Caco-2 (cell line): ENCODE data around the gene PRR29. TPM values are rescaled to one million over a fixed set of nuclear protein-coding genes. Genes with fewer than 3 reads are reported as not detected.

Experiments used
- BruUV-seq: library from RNA; stranded (reverse); fragments of 400-500 nt; replicated peaks from 2 replicates; lab custom pipeline; 2021; lab: Mats Ljungman, UMichigan
- CTCF ChIA-PET: fragments of 300-600 bp; sonication (Branson Sonifier 250); formaldehyde crosslinking; loops from one replicate; lab custom pipeline; 2022; ENCODE audit warnings: antibody characterized with exemption; lab: Charles Lee
- POLR2A ChIA-PET: fragments of 300-600 bp; sonication (Branson Sonifier 250); formaldehyde crosslinking; loops from one replicate; lab custom pipeline; 2022; ENCODE audit warnings: antibody characterized with exemption; lab: Charles Lee
- DNase-seq, 2 experiments: peaks; one replicate each; pipeline versions ENCODE4 v3.0.0 to v3.0.0-alpha.2; 2020 to 2022
- H3K27me3 ChIP-seq: replicated peaks from 2 replicates; pipeline ENCODE4 v1.6.0; 2011; ENCODE audit warnings: low read length; ENCODE audit not compliant: control insufficient read depth, insufficient read depth
- H3K36me3 ChIP-seq: 2 replicates; pipeline ENCODE4 v1.5.1; 2011; ENCODE audit warnings: low read length; ENCODE audit not compliant: control insufficient read depth, insufficient read depth
- H3K4me1 ChIP-seq: fragments of 250-450 bp; sonication (Bioruptor Pico); 2 replicates; pipeline ENCODE4 v1.5.1; 2020; ENCODE audit warnings: mild to moderate bottlenecking
- H3K4me3 ChIP-seq: 2 replicates; pipeline ENCODE4 v1.5.1; 2011; ENCODE audit warnings: low read depth, mild to moderate bottlenecking, control low read depth, low read length
- H3K9me3 ChIP-seq: fragments of 250-450 bp; sonication (Bioruptor Pico); 2 replicates; pipeline ENCODE4 v1.5.1; 2020; ENCODE audit warnings: mild to moderate bottlenecking, moderate library complexity
- H3K27ac Mint-ChIP-seq: one replicate; pipeline ENCODE4 v1.8.0; 2022; ENCODE audit warnings: mixed read lengths; ENCODE audit not compliant: unreplicated experiment
- H3K27me3 Mint-ChIP-seq: one replicate; pipeline ENCODE4 v1.8.0; 2022; ENCODE audit warnings: mixed read lengths; ENCODE audit not compliant: insufficient read depth, unreplicated experiment
- H3K36me3 Mint-ChIP-seq: one replicate; pipeline ENCODE4 v1.8.0; 2022; ENCODE audit warnings: mild to moderate bottlenecking, mixed read lengths; ENCODE audit not compliant: insufficient read depth, unreplicated experiment
- H3K4me1 Mint-ChIP-seq: one replicate; pipeline ENCODE4 v1.8.0; 2022; ENCODE audit warnings: low read depth, mixed read lengths; ENCODE audit not compliant: unreplicated experiment
- H3K4me3 Mint-ChIP-seq: one replicate; pipeline ENCODE4 v1.8.0; 2022; ENCODE audit warnings: mild to moderate bottlenecking, moderate library complexity, mixed read lengths; ENCODE audit not compliant: unreplicated experiment
- H3K9me3 Mint-ChIP-seq: one replicate; pipeline ENCODE4 v1.8.0; 2022; ENCODE audit warnings: mixed read lengths; ENCODE audit not compliant: unreplicated experiment
- intact Hi-C: fragments of 100-400 bp; cut with micrococcal nuclease; formaldehyde crosslinking; loops from one replicate; pipeline ENCODE4 v1.10.0; 2022; ENCODE audit not compliant: unreplicated experiment
- total RNA-seq: library from RNA; stranded (reverse); gene quantifications from 2 replicates; pipeline ENCODE4 v1.2.3, GENCODE V29; 2022
- TF ChIP-seq, protein P1 (sequence below), 2 experiments: fragments of 200-600 bp in 1 of 2; IDR thresholded peaks; 1 replicate in 1 of 2; 2 replicates in 1 of 2; pipeline versions ENCODE4 v1.5.1 to v1.8.0; 2011 to 2022; ENCODE audit warnings: antibody characterized with exemption in 1 of 2, control low read depth in 1 of 2, inconsistent platforms in 1 of 2, low read depth in 1 of 2, low read length in 1 of 2, mild to moderate bottlenecking in 1 of 2, moderate library complexity in 1 of 2; ENCODE audit not compliant: insufficient read depth in 1 of 2, severe bottlenecking in 1 of 2, unreplicated experiment in 1 of 2

PRR29 gene
- total RNA-seq, 1 experiment from 2014 or later = not detected

DNA sequence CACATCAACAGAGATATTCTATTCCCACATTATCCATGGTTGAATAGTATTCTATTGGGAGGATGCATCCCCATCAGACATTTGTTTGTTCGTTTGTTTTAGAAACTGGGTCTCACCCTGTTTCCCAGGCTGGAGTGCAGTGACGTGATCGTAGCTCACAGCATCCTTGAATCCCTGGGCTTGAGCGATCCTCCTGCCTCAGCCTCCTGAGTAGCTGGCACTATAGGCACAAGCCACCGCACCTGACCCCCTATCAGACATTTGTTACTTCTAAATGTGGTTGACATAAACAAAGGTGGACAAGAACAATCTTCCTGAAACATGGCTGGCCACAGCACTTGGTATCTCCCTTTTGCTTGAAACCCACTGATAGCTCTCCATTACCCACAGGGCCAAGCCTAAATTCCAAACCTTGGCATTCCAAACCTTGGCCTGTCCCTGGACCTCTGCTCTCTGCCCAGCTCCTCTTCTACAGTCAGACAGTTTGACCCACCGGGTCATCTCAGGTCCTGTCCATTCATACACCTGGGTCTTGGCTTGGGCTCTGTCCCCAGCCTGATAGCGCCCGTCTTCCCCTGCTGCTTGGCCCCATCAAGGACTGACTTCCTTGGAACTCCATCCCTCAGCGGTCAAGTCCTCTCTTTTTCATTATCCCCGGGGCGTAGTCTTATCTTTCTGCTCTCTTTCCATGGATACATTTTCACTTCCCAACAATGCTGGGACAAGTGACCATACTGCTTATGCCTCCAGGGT, 1.5 kb upstream of the PRR29 start:
- H3K4me1 ChIP-seq = peaks cover 5% of the 10 kb centered on the region; the same call in 1 of the 2 replicates
- intact Hi-C loops = no loop called here

GRCh38 chr17:63997341-63998048, 656 bp upstream of the PRR29 start:
- no TSS peak for BruUV-seq
- Histone ChIP-seq H3K27me3 (no peaks in the 10 kb centered on the region), H3K36me3 (no peaks in the 10 kb centered on the region), H3K9me3 (no peaks in the 10 kb centered on the region), H3K4me3 (peak overlapping the region; percentile 74), H3K4me1 (peaks cover 5% of the 10 kb centered on the region; the same call in 1 of the 2 replicates)
- Mint-ChIP-seq H3K9me3 (no peaks in the 10 kb centered on the region), H3K4me1 (no peaks in the 10 kb centered on the region), H3K36me3 (no peaks in the 10 kb centered on the region), H3K4me3 (peak overlapping the region; percentile 84), H3K27me3 (peaks cover 13% of the 10 kb centered on the region), H3K27ac (no peak overlapping the region)
- POLR2A ChIA-PET = no interaction called here
- peak in 1 of 2 experiments; percentile 25 for DNase-seq
- CTCF ChIA-PET = no interaction called here
- intact Hi-C loops = no loop called here
- TF ChIP-seq, protein P1, sequence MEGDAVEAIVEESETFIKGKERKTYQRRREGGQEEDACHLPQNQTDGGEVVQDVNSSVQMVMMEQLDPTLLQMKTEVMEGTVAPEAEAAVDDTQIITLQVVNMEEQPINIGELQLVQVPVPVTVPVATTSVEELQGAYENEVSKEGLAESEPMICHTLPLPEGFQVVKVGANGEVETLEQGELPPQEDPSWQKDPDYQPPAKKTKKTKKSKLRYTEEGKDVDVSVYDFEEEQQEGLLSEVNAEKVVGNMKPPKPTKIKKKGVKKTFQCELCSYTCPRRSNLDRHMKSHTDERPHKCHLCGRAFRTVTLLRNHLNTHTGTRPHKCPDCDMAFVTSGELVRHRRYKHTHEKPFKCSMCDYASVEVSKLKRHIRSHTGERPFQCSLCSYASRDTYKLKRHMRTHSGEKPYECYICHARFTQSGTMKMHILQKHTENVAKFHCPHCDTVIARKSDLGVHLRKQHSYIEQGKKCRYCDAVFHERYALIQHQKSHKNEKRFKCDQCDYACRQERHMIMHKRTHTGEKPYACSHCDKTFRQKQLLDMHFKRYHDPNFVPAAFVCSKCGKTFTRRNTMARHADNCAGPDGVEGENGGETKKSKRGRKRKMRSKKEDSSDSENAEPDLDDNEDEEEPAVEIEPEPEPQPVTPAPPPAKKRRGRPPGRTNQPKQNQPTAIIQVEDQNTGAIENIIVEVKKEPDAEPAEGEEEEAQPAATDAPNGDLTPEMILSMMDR (IDR thresholded peaks at IDR 0.05; ENCODE audit: insufficient read depth in 1 of 2, low read depth in 1 of 2, low read length in 1 of 2, severe bottlenecking in 1 of 2, unreplicated experiment in 1 of 2) = no peak

More for the DNA sequence above, 1.5 kb upstream of the PRR29 start:
- Histone ChIP-seq H3K9me3 (no peaks in the 10 kb centered on the region), H3K36me3 (no peaks in the 10 kb centered on the region), H3K4me3 (no peak overlapping the region), H3K27me3 (no peaks in the 10 kb centered on the region)
- Mint-ChIP-seq H3K9me3 (no peaks in the 10 kb centered on the region), H3K4me1 (no peaks in the 10 kb centered on the region), H3K27me3 (peaks cover 20% of the 10 kb centered on the region), H3K4me3 (no peak overlapping the region), H3K36me3 (no peaks in the 10 kb centered on the region), H3K27ac (peak overlapping the region; percentile 1)
- ChIA-PET CTCF (no interaction called here), POLR2A (no interaction called here)
- TF ChIP-seq, protein P1 (IDR thresholded peaks at IDR 0.05; ENCODE audit: insufficient read depth in 1 of 2, low read depth in 1 of 2, low read length in 1 of 2, severe bottlenecking in 1 of 2, unreplicated experiment in 1 of 2) = no peak
- DNase-seq = peak in 1 of 2 experiments; percentile 12
- no TSS peak for BruUV-seq

GRCh38 chr17:63998721-63999679, 849 bp downstream of the PRR29 start:
- Histone ChIP-seq H3K4me3 (peak overlapping the region; percentile 74), H3K4me1 (peaks cover 5% of the 10 kb centered on the region; the same call in 1 of the 2 replicates), H3K27me3 (no peaks in the 10 kb centered on the region), H3K9me3 (no peaks in the 10 kb centered on the region), H3K36me3 (no peaks in the 10 kb centered on the region)
- ChIA-PET CTCF (no interaction called here), POLR2A (no interaction called here)
- no peak overlapping the region for H3K27ac Mint-ChIP-seq
- H3K4me1 Mint-ChIP-seq = no peaks in the 10 kb centered on the region
- peak in 1 of 2 experiments; percentile 35 for DNase-seq
- intact Hi-C loops = no loop called here
- H3K27me3 Mint-ChIP-seq = peaks cover 9% of the 10 kb centered on the region
- TF ChIP-seq, protein P1 (IDR thresholded peaks at IDR 0.05; ENCODE audit: insufficient read depth in 1 of 2, low read depth in 1 of 2, low read length in 1 of 2, severe bottlenecking in 1 of 2, unreplicated experiment in 1 of 2) = no peak
- H3K9me3 Mint-ChIP-seq = no peaks in the 10 kb centered on the region
- no peaks in the 10 kb centered on the region for H3K36me3 Mint-ChIP-seq
- H3K4me3 Mint-ChIP-seq = peak overlapping the region; percentile 84
- no TSS peak for BruUV-seq
